ENCODE data around the gene DISP3. TPM values are rescaled to one million over a fixed set of nuclear protein-coding genes. Genes with fewer than 3 reads are reported as not detected.

Gene DISP3
- 1.1 TPM for total RNA-seq (2021; ENCODE audit: unreplicated experiment)
- 1.1 TPM for polyA plus RNA-seq (2012; ENCODE audit: insufficient read length)
- percentile 30 among the genes with signal in this experiment for Bru-seq, nascent RNA
- percentile 22 among the genes with signal in this experiment for BruChase-seq, experiment 1, labeled RNA remaining after a 2-hour chase
- BruChase-seq, experiment 2, labeled RNA remaining after a 6-hour chase: percentile 22 among the genes with signal in this experiment
- long read RNA-seq, partial matches to known transcripts: 1 of 1 reads
- long read RNA-seq, other reads (novel, unspliced or antisense): 0 of 1 reads

GRCh38 chr1:11478571-11479374 lies at the start of gene DISP3:
Gene DISP3 (plus strand): TSS chr1:11479155. CDS start chr1:11500993, 21,838 bp downstream.
- peak within 1 kb of the TSS; percentile 61 to 67 for H3K4me3 ChIP-seq (ENCODE audit: low read depth in 2 of 2, low read length in 2 of 2)
- ChIA-PET POLR2A (interaction anchor here (0.5 to 0.6 kb wide), 2 partner anchors 73 to 799 kb away, joined by 4 to 5 read pairs; no protein-coding TSS in a partner anchor), CTCF (interaction anchor here (1.3 kb wide), 1 partner anchor 14 kb away, joined by 4 read pairs; no protein-coding TSS in a partner anchor)
- no peaks in the 10 kb centered on the region for H3K36me3 ChIP-seq (ENCODE audit: control insufficient read depth, insufficient read depth, low read length)
- H3K27me3 ChIP-seq (ENCODE audit: control insufficient read depth, insufficient read depth, low read length): peaks cover 8% of the 10 kb centered on the region
- TF ChIP-seq POLR2AphosphoS5 (IDR thresholded peaks at IDR 0.05; ENCODE audit: low read depth, low read length) (peak; percentile 65), TCF7L2 (IDR thresholded peaks at IDR 0.05; ENCODE audit: low read depth, low read length) (peak; percentile 97), CTCF (IDR thresholded peaks at IDR 0.05) (peak; percentile 94), SIN3A (IDR thresholded peaks at IDR 0.05; ENCODE audit: borderline replicate concordance, insufficient read depth, low read depth, low read length) (0 out of 2 replicates have a peak, but pooled peaks have one; percentile 48), REST (IDR thresholded peaks at IDR 0.05; ENCODE audit: insufficient read depth in 1 of 2, low read depth in 2 of 2, low read length in 1 of 2) (peak in 1 of 2 experiments; percentile 46; a peak in 1 of 4 replicates)
- peak within 1 kb of the TSS; percentile 42; the same call in 1 of the 2 replicates for H3K27ac ChIP-seq (ENCODE audit: low read length)
- BruUV-seq (replicated peaks): no TSS peak
- intact Hi-C loops (cut with micrococcal nuclease; ENCODE audit: unreplicated experiment) (loop anchor here (10.0 kb wide), 1 partner anchor 144 kb away; no protein-coding TSS in a partner anchor), in situ Hi-C loops (cut with HindIII; ENCODE audit: low pct_unique_long_range_greater_than_20kb, low sequenced_read_pairs) (no loop called here)
- ATAC-seq (peak; percentile 92), DNase-seq (ENCODE audit: low read depth, low spot score) (no peak)
- H3K9me3 ChIP-seq (ENCODE audit: control insufficient read depth, insufficient read depth, low read depth, low read length): no peaks in the 10 kb centered on the region
- H3K4me1 ChIP-seq (ENCODE audit: control insufficient read depth, insufficient read depth, low read length): no peaks in the 10 kb centered on the region

GRCh38 chr1:11429226-11429625 lies 49.7 kb upstream of the DISP3 start:
- ChIA-PET CTCF (no interaction called here), POLR2A (no interaction called here)
- TF ChIP-seq SIN3A (IDR thresholded peaks at IDR 0.05; ENCODE audit: borderline replicate concordance, insufficient read depth, low read depth, low read length) (no peak), REST (IDR thresholded peaks at IDR 0.05; ENCODE audit: insufficient read depth in 1 of 2, low read depth in 2 of 2, low read length in 1 of 2) (no peak), POLR2AphosphoS5 (IDR thresholded peaks at IDR 0.05; ENCODE audit: low read depth, low read length) (no peak), CTCF (IDR thresholded peaks at IDR 0.05) (no peak), TCF7L2 (IDR thresholded peaks at IDR 0.05; ENCODE audit: low read depth, low read length) (no peak)
- intact Hi-C loops (cut with micrococcal nuclease; ENCODE audit: unreplicated experiment) (no loop called here), in situ Hi-C loops (cut with HindIII; ENCODE audit: low pct_unique_long_range_greater_than_20kb, low sequenced_read_pairs) (no loop called here)
- H3K4me3 ChIP-seq (ENCODE audit: low read depth in 2 of 2, low read length in 2 of 2): no peak overlapping the region
- ATAC-seq (peak; percentile 27; the same call in 1 of the 2 replicates), DNase-seq (ENCODE audit: low read depth, low spot score) (no peak)
- no peaks in the 10 kb centered on the region for H3K27me3 ChIP-seq (ENCODE audit: control insufficient read depth, insufficient read depth, low read length)
- H3K4me1 ChIP-seq (ENCODE audit: control insufficient read depth, insufficient read depth, low read length): no peaks in the 10 kb centered on the region
- no peaks in the 10 kb centered on the region for H3K9me3 ChIP-seq (ENCODE audit: control insufficient read depth, insufficient read depth, low read depth, low read length)
- no peak overlapping the region for H3K27ac ChIP-seq (ENCODE audit: low read length)
- BruUV-seq (replicated peaks): no TSS peak
- no peaks in the 10 kb centered on the region for H3K36me3 ChIP-seq (ENCODE audit: control insufficient read depth, insufficient read depth, low read length)
